Fibroblast of skin of right biceps (primary cell): ENCODE data around the gene TEX51.

Experiments used
- DNase-seq: peaks from one replicate; pipeline ENCODE4 v3.0.0-alpha.2; 2013

The TEX51 gene

DNA sequence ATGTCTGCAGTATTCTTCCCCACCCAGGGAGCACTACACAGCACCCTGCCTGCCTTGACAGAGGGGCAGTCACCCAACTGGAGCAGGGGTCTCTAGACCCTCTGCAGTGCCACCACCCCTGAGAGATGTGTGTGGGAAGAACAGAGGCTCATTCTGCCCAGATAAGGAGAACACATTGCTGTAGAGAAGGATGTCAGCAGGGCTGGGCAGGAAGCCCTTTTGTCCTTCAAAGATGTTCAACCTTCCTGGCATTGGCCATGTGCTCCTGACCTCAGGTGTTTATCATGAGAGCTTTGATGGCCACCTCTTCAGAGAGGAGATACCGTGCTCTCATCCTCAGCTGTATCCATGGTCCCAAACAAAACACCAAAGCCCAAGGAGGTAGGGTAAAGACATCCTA is 4.6 kb upstream of the TEX51 start:
- DNase-seq: no peak

DNA sequence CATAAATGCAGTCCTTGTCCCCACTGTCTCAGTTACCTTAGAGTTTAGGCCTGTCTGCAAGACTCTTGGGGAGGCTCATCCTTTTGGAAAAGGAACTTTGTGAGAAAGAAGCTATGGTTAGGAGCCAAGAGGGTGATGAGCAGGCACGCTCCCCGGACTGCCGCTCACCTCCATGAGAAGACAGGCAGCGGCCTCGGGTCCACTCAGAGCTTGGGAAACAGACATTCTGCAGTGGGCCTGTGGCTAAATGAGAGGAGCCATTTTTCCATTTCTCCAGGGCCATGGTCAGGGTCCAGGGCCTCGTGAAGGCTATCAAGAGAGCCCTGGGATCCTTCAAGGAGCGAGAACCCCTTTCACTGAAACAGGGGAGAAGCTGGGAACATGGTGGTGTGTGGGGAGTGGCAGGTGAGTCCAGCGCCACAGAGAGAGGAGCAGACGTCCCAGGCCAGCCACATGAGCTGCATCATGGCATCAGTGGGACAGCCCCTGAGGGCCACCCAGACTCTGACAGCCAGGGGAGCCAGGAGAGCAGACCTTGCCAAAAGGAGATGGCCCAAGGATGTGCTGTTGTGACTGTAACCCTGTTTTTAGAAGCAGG is 4.0 kb upstream of the TEX51 start:
- no peak for DNase-seq

- no peak for DNase-seq
These were observed 3.4 kb upstream of the TEX51 start for GRCh38 chr2:126895336-126895735.

DNA sequence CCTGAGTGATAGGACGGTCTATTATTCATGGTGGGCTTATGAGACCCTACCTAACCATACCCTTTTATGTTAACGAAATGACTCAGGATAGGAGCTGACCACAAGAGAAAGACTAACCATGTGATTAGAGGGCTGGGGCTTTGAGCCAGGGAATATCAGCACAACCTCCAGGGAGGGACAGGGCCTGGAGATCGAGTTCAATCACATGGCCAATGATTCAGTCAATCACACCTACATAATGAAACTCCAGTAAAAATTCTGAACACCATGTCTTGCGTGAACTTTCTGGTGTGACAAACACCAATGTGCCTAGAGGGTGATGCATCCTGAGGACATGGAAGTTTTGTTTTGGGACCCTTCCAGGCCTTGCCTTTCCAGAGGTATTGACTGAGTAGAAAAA is 2.2 kb upstream of the TEX51 start:
- no peak for DNase-seq

DNA sequence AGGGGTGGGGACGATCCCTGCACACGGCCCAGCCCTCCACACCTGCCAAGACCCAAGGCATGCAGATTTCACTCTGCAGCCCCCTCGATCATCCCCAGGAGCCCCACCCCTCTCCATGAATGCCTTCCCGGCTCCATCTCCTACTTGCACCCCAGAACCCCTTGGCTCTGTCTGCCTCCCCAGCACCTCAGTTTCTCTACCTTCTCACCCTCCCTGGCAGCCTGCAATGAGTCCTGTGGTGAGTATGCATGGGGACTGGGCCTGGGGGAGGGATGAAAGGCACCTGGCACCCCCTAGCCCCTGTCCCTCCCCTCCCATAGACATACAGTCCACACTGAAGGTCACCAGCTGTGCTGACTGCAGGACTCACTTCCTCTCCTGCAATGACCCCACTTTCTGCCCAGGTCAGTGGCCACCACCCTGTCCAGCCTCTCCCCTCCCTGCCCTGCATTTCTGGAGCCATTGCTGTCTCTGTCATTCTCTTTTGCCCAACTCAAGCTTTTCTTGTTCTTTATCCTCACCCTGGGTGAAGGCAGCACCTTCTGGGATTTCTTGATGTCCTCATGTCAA is 1.0 kb downstream of the TEX51 start:
- DNase-seq: no peak

DNA sequence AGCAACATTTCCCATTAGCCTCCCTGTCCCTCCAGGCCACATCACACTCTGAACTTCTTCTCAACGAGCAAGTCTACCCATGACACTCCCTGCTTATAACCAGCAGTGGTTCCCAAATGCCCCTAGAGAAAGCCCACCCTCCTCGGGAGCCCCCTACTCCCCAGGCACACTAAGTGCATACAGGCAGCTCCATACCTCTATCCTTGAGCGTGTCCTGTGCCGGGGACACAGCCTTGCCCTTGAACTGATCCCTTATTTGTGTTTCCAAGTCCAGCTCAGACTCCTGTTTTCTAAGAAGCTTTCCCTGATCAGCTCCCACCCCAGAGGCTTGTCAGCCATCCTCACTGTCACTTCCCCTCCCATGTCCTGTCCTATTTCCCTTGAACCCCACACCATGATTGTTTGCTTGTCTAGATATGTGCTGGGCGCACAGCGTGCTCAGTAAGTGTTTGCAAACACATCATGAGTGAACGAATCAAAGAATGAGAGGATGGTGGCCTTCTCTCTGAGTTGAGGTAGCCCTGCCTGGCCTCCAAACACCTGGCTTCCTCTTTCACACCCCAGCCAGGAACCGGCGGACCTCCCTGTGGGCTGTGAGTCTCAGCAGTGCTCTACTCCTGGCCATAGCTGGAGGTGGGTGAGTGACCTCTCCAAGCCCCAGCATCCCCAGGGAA is 2.1 kb downstream of the TEX51 start:
- no peak for DNase-seq

DNA sequence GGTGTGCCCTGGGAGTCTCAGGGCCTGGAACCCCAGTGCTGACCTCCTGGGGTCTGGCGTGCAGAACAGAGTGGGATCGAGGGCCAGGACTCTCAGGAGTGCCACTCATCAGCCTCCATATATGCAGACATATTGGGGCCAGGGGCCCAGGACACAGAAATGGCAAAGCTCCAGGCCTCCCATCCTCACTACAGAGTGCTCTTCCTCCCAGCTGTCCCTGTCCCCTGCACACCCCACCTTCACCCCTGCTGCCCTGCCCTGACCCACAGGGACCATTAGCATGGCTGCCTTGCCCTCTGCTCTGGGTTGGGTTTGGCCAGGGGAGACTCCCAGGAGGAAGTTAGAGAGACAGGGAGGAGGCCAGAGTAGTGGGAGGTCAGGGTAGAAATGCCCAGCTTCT is 2.8 kb downstream of the TEX51 start:
- DNase-seq: no peak

DNA sequence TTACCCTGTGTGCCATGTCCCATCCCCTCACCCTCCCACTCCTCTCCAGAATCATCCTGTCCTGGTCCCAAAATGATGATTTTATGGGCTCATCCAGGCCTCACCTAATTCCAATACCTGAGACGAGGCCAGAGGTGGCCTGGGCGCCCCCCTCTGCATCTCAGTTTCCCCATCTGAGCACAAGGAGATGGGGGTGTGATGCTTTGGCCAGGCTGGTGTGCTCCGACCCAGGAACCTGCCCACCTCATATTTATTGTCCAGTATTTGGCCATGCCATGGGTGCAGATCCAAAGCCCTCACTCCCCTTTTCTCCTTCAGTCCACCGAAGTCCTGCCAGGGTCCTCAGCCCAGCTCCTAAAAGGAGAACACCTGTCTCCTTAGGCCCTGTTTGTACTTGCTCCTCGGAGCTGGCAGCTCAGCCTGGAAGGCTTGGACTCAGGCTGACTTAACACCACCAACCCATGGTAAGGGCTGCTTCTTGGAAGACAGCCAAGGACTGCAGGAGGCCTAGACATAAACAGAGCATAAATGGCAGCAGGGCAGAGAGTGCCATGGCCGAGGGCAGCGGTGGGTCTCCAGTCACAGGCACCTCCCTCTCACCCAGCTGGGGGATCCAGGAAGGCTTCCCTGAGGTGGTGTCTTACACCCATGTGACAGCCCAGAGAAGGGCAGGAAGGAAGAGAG is 3.6 kb downstream of the TEX51 start:
- DNase-seq: no peak

DNA sequence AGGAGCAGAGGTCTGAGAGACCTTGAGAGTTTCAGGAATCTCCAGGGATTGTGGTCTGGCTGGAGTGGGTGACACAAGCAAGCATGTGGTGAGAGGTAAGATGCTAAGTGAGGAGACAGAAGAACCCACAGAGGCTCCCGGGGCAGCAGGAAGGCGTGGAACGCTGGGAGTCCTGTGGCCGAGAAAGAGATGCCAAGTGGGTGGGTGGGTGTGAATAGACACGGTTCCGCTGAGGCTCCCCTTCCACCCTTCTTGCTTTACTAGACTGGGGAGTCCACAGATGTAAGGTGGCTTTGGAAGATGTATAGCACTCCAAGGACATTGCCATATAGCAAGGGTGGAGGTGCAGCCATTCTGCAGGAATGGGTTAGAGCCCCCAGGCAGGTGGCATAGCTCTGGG is 4.2 kb downstream of the TEX51 start:
- DNase-seq: no peak

DNA sequence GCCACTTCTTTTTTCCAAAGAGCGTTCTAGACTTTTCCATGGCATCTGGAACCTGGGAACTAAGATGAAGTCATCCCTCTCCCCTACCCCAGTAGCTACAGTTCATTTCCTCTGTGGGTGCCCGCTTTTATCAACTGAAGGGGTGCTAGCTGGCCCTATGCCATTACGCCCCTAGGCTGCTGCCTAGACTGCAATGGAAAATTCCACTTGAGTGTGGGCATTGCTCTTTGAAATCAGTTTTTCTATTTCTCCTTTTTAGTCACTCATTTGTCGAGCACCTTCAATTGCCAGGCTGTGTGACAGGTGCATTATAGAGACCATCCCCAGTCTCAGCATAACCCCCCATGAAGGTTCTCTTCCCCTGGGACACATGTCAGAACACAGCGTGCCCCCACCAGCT is 7.3 kb downstream of the TEX51 start:
- no peak for DNase-seq

GRCh38 chr2:126906781-126907180 is 8.1 kb downstream of the TEX51 start:
- DNase-seq: no peak

- DNase-seq: no peak
These were observed 9.0 kb downstream of the TEX51 start for GRCh38 chr2:126907671-126908070.

DNA sequence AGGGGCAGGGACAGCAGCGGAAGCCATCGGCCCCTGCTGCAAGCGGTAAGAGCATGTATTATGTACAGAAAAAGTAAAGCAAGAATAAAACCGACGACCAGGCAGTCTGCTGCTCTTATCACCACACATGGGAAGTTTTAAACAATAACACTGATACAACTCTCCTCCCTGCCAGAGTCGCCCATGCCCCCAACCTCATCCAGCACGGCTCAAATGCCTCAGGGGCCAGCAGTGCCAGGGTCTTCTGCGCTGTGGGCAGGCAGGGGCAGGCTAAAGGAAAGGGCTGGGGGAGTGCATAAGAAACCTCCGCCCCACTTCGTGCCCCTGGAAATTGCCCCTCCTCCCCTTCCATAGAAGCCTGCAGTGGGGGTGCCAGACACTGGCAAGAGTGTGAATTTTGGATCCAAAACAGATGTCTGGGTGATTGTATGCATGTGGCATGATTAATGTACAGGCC is 10.1 kb downstream of the TEX51 start:
- DNase-seq: no peak

GRCh38 chr2:126909366-126909765 is 10.7 kb downstream of the TEX51 start:
- no peak for DNase-seq

DNA sequence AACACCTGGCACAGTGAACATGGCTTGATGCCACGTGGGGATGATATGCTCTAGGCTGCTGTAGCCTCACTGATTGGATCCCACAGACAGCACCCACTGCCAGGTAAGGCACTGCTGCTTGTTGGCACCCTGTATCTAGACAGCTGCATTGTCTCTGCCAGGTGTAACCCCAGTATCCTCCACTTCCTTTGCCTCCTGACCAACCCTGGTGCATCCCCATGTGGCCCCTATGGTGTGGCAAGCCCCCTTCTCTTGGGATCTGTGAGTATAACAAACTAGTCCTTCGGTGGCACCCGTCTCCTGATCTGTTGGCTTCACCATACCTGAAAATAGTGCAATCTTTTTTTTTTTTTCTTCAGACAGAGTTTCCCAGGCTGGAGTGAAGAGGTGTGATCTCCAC is 11.1 kb downstream of the TEX51 start:
- DNase-seq: no peak

DNA sequence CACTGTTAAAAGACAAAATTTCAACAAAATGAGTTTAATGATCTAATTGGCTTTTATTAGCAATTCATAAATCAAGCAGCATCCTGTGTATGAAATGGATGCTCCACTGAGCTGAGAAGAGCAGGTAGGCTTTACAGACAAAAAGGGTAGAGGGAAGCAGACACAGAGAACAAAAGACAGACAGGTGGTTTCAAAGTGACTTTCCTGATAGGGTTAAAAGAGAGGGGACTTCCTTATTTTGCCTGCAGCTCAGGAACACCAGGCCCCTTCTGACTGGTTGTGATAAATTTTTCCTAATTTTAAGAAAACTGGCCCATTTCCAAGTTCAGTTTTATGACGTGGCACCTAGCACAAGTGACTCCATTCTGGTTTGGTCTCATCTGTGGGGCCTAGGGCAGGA is 11.9 kb downstream of the TEX51 start:
- DNase-seq: no peak

- no peak for DNase-seq
These were observed 12.6 kb downstream of the TEX51 start for GRCh38 chr2:126911111-126911796.

GRCh38 chr2:126912201-126912600 is 13.5 kb downstream of the TEX51 start:
- DNase-seq: no peak

DNA sequence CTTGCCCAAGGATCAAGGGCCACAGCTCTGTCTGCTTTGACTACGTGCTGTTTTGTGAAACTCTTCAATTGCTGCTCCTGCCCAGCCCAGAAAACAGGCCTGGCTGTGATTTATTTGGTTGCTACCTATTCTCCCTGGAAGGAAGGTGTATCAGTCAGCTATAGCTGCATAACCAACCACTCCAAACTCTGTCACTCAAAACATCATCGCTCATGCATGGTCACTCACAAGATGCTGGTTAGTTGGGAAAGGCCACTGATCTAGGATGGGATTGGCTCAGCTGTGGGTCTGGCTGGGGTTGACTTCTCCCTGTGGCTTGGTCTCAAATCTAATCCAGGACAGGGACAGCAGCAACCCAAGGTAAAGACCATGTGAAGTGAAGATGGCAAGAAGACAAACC is 14.6 kb downstream of the TEX51 start:
- DNase-seq: no peak

DNA sequence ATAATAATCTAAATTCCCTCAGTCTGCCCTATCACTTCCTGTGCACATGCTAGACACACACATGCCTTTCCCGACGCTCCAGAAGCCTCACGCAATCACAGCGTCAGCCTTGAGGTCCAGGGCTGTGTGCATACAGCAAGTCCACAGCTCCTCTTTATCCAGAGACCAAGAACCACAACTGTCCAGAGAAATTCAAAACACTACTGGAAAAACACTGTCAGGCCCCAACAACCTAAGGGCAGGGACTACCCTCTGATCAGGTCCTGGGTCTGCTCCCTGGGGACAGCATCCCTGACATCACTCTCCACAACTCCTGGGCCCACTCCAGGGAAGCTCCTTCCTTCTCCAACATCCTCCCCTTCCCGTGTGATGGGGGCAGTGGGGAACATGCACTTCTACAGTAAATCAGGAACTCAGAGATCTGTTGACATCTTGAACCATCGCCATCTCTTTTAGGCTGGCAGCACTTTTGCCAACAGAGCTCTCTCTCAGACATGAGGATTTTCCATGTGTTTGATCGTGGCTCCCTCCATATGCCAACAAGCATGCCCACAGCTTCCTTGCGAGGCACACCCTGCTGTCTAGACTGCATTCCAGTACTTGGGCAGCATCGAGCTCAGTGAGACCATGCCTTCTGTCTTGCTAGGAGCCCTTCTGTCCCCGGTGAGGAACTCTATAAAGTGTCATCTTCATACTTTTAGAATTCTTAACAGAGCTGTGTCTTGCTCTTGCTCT is 15.4 kb downstream of the TEX51 start:
- DNase-seq: no peak

DNA sequence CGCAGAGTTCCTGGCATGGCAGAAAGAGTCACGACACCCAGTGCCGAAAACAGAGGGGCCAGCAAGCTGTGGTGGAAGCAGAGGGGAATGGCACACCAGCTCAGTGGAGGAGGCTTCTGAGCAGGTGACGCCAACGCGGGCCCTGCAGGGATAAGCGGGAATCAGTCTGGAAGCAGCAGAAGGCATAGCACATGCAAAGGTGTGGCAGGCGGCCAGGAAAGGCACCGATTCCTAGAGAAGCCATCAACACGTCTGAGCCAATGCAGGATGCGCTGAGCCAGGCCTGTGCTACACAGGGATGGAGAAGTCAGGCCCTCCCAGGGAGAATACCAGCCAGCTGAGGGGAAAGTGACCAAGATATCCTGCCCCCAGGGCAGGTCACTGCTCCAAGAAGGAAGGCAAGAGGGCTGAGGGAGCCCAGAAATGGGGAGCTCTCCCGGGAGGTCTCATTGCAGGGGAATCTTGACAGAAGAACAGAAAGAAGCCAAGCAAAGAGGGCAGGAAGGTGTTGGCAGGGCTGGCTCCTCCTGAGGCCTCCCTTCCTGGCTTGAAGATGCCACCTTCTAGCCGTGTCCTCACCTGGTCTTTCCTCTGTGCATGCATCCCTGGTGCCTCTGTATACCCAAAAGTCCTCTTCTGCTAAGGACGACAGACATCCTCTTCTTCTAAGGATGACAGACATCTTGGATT is 16.3 kb downstream of the TEX51 start:
- no peak for DNase-seq

DNA sequence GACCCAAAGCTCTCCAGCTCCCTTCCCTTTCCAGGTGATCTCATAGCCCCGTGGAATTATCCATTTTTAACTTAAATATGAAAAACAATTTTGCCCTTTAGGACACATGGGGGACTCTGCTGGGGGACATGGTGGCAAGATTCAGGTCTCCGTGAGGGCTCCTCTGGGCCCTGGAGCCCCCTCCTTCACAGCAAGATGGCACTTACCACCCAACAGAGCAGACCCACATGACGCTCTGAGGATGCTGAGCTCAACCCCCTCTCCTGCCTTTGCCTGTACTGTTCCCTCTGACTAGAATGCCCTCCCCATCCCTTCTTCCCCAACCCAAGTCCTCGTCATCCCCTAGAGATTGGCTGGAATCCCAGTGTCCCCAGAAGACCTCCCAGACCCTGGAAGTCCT is 17.2 kb downstream of the TEX51 start:
- no peak for DNase-seq
